OCI-M2 (cell line): Measurements from ENCODE around the gene FIBCD1.

Experiments used
- DNase-seq: peaks from one replicate; lab custom pipeline; 2025; ENCODE audit not compliant: unreplicated experiment; lab: John Stamatoyannopoulos, UW

The FIBCD1 gene

GRCh38 chr9:130937146-130938076, 1.6 kb downstream of the FIBCD1 start:
- DNase-seq, result no peak

GRCh38 chr9:130936285-130937117, 2.5 kb downstream of the FIBCD1 start:
- no peak for DNase-seq

DNA sequence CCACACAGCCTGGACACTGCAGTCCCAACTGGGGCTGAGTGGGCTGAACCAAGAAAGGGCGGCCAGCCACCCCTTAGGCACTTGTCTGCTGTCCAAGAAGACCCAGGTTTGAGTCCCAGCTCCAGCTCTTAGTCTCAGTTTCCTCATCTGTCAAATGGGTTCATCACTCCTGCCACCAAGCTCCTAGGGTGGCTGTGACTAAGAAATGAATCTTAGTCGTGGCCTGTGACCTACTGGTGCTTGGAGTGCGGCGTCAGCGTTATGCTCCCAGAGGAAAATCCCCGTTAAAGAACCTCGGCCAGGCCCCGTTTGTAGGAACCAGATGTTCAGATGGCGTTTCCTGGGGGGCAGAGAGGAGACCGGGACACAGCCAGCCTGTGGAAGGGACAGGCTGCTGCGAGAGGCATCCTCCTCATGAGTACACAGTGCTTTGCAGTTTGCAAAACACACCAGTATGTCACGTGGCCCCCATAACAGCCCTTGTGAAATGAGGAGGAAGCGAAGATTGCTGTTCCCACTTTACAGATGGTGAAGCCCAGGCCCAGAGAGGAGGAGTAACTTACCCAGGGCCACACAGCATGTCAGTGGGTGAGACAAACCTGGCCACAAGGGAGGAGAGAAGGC, 3.3 kb downstream of the FIBCD1 start:
- DNase-seq, result no peak

DNA sequence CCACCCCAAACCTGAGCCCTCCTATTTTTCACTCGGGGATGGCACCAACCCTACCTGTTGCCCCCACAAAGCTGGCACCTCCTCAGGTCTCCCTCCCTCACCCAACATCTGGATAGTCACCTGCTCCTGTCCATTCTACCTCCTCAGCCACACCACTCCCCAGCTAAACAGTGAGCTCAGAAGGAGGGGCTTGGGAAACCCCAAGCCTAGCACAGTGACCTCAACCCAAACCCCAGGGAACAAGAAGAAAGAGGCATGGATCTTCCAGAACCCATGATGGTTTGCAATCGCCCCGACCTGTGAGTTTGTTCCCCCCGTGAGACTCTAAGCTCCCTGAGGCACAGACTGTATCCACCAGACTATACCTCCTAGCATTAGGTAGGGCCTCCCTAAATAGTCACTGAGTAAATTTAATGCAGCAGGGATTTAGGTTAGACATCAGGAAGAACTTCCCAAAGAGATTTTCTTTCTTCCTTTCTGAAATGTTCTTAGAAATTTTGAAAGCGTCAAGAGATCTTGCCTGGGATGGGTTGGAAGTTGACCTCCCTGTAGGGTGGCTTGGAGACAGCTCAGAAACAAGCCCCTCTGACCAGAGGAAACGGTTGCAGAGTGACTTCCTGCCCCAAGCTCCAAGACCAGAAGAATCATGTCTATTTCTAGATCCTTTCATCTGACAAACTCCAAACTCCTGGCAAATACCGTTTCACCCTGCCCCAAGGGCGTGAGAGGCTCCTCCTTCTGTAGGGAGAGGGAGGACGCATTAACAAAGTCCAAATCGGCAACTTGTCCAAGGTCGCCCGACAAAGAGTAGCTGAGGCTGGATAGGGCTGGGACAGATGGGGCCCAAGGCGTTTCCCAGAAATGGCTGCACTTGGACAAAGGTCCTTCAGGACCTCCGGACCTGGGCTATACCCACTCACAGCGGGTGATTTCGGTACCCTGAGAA, 4.1 kb downstream of the FIBCD1 start:
- no peak for DNase-seq

DNA sequence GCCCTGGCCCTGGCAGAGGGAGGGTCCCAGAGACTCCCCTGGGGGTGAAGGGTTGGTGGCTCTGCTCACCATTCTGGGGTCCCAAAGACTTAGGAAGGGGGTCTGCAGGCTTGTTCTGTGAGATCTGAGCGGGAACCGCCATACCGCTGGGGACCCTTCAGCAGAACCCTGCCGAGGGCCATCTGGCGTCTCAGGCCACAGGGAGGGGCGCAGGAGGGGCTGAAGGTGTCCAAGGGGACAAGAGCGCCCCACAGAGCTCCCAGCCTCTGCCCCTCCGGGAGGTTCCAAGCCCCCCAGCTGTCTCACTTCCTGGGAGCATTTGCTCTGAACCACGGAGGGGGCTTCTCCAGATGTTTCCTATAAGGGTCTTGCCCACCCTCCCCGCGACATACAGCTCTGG, 4.8 kb downstream of the FIBCD1 start:
- no peak for DNase-seq

- no peak for DNase-seq
Observed at GRCh38 chr9:130933114-130934046, 5.7 kb downstream of the FIBCD1 start.

- no peak for DNase-seq
Observed at GRCh38 chr9:130932255-130933079, 6.6 kb downstream of the FIBCD1 start.

GRCh38 chr9:130931508-130932254, 7.4 kb downstream of the FIBCD1 start:
- DNase-seq, result no peak

DNA sequence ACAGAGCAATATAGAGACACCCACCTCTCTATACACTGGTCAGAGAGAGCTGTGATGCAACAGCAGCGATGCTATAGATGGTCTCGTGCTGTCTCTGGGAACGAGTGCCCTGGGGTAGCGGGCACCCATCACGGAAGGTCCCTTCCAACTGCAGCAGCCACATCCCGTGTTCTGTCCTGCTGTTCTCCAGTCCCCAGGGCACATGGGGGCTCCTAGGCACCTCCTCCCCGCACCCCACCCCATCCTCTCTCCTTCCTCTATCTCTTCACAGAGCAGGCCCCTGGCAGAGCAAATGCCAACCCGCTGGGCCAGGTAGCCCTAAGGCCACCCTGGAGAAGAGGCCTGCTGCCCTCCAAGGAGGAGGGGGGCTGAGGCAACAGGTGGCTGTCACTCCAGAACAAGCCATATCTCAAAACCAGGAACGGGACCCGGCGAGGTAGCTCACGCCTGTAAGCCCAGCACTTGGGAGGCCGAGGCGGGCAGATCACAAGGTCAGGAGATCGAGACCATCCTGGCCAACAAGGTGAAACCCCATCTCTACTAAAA, 8.2 kb downstream of the FIBCD1 start:
- DNase-seq, result no peak

DNA sequence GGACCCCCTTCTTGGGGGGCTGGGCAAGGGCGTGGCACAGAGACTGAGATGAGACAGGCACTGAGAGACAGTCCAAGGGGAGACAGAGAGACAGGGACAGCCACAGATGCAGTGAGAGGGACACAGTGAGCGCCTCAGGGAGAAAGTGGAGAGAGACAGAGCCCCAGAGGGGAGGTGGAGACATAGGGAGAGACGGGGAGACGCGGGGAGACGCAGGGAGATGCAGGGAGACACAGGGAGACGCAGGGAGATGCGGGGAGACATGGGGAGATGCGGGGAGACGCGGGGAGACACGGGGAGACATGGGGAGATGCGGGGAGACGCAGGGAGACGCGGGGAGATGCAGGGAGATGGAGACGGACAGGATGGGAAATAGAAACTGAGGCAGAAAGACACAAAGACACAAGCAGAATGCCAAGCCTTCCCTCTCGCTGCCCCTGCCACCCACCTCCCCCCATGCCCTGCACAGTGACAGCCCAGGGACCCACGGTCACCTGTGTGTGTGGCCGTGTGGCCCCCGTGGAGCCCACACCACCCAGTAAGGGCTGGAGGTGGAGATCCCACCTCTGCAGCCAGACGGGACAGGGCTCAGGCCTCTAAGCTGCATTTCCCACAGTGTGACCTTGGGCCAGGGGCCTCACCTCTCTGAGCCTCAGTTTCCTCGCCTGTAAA, 8.8 kb downstream of the FIBCD1 start:
- DNase-seq, result no peak

DNA sequence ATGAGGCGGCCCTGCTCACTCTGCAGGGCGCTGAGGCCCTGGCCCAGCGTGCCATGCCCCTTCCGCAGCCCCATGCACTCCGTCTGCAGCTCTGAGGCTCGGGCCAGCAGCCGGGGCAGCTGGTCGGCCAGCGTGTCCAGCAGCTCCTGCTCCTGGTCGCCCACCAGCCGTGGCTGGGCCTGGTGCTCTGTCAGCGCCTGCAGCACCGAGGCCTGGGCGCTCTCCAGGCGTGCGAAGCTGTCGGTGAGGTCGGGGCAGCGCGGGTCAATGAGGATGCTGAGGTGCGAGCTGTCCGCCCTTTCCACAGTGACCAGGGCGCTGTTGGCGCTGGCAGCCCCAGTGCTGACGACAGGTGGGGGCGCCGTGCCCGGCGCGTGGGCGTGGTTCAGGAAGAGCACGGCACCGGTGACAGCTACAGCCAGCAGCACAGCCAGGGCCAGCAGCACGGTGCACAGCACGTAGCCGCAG, 9.4 kb downstream of the FIBCD1 start:
- DNase-seq, result no peak

- DNase-seq, result no peak
Observed at GRCh38 chr9:130927995-130928900, 10.8 kb downstream of the FIBCD1 start.

GRCh38 chr9:130927338-130927737, 11.7 kb downstream of the FIBCD1 start:
- no peak for DNase-seq

DNA sequence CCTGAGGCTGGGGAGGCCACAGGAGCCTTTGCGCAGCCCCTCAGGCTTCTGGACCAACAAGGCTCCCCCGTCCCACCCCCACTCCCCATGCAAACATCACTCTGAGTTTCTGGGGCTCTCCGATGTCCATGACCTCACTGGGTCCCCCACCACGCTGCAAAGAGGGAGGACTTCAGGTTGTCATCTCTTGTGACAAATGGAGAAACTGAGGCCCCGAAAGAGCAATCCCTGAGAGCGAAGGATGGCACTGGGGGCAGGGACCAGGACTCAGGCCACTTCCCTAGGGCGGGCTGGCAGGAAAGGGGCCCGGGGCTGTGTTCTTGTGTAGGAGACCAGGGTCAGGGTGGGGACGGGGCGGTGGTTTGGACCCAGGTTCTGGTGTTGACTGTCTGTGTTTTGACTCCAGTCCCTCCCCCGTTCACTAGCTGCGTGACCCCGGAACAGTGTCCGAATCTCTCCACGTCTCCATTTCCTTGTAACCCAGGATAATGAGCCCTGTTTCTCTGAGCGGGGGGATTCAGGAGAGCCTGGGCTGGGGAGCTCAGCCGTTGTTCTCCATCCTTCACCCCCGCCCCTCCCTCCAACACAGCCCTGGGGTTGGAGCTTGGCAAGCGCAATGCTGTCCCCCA, 13.9 kb downstream of the FIBCD1 start:
- no peak for DNase-seq

GRCh38 chr9:130924448-130924788, 14.6 kb downstream of the FIBCD1 start:
- no peak for DNase-seq
